Measurements from ENCODE around the gene ABCC6.
"Not testable (repeated sequence)": the region's sequence is repeated elsewhere in the genome, so short reads cannot be mapped to it uniquely, and the experiment has no call there.

Gene ABCC6

DNA sequence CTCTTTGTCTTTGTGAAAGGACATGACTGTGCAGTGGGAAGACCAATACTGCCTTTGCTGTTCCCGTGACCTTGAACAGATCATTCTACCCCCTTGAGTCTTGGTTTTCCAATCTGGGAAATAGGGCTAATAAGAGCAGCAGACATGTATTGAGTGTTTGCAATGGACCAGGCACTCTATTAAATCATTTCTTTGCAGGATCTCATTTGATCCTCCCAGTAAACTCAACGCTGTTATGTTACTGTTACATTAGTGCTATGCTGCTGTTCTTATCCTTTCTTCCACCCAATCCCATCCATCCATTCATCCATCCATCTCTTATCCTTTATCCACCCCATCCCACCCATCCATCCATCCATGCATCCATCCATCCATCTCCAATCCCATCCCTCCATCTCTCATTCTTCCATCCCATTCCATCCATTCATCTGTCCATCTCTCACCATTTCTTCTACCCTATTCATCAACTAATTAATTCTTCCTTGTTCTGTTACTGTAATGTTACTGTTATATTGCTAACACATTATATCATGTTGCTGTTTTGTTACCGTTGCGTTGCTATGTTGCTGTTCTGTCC, 65.1 kb downstream of the ABCC6 start:
- DNase-seq = no peak

DNA sequence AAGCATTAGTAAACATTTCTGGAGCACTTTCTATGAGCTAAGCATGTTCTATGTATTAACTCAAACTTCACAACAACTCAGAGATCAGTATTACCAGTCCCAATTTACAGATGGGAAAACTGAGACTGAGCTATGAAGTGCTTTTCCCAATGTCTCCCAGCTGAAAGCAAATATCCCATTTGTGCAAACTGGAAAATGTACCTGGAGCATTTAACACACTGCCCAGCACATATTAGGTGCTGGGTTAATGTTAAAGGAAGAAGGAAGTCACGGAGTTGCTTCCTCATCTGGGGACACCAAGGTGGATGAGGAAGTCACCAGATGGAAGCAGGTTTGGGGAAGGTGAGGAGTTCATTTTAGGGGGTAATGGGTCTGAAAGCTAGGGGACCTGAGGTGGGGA, 66.1 kb downstream of the ABCC6 start:
- no peak for DNase-seq

DNA sequence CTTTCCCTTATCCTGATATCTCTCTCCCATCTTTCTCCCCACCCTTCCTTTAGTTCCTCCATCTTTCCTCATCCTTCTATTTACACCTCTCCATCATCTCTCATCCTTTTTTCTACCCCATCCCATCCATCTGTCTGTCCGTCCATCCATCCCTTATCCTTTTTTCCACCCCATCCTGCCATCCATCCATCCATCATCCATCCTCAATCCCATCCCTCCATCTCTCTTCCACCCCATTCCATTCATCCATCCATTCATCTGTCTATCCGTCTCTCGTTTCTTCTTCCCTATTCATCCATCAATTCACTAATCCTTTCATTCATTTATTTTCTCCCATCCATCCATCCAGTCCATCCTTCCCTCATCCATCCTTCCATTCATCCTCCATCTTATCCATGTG, 68.1 kb downstream of the ABCC6 start:
- DNase-seq = no peak

DNA sequence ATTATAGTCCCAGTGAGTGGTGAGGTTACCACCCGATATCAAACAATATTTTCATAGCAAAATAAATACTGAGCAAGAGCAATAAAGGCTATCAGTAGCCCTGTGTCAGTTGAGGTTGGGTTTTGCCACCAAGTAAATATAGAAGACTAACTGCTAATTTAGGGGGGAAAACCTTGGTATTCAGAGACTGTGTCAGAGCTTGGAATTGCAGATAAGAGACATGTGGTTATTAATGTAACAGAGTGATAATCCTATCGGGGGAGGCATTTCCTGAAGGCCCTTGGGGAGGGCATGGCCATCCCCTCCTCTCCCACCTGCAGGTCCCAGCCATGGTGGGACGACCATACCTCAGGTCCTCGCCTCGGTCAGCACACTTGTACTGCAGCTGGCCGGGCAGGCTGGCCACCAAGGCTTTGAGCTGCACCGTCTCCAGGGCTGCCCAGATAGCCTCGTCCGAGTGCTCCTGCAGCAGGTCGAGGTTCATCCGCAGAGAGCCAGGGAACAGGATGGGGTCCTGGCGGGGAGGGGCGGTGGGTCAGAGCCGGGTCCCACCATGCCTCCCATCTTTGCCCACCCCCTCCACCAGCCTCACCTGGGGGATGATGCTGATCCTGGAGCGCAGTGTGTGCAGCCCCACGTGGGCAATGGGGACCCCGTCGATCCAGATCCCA, 68.9 kb downstream of the ABCC6 start:
- no peak for DNase-seq

DNA sequence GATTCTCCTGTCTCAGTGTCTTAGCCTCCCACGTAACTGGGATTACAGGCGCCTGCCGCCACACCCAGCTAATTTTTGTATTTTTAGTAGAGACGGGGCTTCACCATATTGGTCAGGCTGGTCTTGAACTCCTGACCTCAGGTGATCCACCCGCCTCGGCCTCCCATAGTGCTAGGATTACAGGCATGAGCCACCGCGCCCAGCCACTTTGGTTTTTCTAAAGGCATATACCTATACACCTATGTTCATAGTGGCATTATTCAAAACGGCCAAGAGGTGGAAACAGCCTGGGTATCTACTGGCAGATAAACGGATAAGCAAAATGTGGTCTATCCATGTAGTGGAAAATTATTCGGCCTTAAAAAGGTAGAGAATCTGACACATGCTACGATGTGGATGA, 70.3 kb downstream of the ABCC6 start:
- not testable (repeated sequence) for DNase-seq

DNA sequence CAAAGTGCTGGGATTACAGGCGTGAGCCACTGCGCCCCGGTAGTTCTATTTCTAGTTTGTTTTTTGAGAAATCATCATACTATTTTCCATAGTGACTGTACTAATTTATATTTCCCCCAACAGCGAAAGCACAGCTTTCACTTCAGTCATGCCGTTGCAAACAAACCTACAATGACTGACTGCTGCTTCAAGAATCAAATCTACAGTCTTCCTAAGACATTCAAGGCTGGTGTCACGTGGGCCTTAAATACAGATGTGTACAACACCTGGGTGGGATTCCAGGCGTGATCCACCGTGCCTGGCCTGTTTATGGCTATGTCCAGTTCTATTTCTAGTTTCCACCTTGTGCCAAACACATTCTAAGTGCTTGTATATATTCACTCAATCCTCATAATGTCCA, 72.0 kb downstream of the ABCC6 start:
- DNase-seq = no peak

DNA sequence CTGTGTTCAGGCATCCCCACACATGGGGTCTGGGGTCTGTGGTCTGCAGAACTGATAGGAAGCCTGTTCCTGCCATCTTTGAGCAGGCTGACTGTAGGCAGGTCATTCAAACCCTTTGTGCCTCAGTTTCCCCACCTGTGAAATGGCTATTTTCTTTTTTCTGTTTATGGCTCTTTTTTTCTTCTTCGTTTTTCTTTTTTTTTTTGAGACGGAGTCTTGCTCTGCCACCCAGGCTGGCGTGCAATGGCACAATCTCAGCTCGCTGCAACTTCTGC, 72.5 kb downstream of the ABCC6 start:
- no peak for DNase-seq

DNA sequence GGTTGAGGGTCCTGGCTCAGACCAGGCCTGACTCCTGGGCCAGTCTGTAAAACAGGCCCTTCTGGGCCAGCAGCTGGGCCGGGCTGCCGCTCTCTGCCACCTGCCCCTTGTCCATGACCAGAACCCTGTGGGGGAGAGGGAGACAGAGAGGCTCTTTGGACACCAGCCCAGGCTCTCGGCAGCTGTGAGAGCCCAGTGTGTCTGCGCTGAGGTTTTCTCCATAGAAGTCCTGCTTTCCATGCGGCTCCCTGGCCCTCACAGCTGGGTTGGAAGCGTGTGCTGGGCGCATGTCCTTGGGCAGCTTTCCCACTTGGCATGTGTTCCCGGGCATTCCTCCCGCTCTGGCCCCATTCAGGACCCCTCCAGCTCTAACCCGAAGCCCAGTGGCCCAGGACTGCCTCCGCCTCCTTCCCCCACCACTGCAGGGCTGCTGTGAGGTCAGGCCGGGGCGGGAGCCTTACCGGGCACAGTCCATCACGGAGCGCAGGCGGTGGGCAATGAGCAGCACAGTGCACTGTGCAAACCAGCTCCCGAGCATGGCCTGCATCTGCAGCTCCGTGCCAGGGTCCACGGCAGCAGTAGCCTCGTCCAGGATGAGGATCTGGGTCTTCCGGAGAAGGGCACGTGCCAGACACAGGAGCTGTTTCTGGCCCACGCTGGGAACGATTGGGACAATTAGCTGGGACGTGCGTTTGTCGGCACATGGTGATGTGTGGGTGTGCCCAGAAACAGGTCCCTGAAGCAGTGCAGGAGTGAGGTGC, 73.0 kb downstream of the ABCC6 start:
- no peak for DNase-seq

DNA sequence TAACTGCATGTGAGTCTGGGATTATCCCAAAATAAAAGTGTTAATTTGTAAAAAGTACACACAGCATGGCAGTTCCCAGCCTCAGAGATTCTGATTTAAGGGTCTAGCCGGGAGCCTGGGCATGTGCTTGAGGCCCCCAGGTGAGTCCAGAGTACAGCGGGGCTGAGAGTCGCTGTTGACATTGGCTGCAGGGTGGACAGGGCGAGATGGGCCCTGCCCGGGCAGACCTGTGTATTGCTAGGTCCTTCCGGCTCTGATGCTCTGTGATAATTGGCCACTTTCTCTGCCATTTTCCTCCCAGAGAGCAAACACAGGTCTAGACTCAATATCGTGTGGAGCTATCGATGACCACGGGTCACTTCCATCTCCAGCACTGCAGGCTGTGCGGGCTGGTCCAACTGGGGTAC, 73.6 kb downstream of the ABCC6 start:
- no peak for DNase-seq

DNA sequence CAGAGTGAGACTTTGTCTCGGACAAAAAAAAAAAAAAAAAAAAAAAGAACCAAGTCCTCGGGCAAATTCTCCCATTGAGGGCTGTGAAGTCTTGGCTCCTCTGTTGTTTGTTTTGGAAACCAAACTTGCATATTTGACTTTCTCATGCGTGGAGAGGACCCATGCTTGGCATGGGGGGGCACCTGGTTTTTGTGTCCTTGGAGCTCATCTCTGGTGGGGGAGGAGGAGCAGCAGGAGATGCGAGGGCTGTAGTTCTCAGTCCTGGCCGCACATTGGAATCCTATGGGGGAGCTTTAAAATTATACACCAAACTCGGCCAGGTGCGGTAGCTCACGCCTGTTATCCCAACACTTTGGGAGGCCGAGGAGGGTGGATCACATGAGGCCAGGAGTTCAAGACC, 74.5 kb downstream of the ABCC6 start:
- no peak for DNase-seq

DNA sequence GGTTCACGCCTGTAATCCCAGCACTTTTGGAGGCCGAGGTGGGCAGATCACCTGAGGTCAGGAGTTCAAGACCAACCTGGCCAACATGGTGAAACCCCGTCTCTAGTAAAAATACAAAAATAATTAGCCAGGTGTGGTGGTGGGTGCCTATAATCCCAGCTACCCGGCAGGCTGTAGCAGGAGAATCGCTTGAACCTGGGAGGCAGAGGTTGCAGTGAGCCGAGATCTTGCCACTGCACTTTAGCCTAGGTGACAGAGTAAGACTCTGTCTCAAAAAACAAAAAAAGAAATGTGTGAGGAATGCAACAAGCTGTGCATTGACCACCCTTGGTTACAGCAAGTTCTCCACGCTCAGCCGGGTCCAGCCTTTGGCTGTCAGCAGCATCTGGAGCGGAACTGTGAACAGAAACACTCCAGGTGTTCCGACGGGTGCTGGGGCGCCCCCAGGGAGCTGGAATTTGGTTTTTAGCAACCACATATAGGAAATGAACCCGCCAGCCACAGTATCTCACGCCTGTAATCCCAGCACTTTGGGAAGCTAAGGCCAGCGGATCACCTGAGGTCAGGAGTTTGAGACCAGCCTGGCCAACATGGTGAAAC, 75.2 kb downstream of the ABCC6 start:
- DNase-seq = not testable (repeated sequence)

DNA sequence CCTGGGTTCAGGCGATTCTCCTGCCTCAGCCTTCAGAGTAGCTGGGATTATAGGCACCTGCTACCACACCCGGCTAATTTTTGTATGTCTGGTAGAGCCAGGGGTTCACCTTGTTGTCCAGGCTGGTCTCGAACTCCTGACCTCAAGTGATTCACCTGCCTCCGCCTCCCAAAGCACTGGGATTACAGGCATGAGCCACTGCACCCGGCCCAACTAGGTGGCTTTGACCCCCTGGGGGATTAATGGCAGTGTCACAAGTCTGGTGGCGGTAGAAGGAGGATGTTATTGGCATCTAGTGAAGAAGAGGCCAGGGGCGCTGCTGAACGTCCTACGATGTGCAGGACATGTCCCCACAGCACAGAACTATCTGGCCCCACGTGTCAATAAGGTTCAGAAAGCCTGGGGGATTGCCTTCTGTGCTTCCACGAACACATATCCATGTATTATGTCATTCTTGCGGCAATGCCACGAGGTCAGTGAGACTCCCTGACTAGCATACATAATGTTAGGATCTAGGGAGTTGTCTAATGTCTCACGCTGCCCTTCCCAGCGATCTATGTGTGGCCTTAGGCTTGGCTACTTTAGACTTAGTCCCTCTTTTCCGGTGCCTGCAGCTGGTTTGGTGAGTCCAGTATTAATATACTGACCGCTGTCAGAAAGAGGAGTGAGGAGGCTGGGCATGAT, 75.8 kb downstream of the ABCC6 start:
- no peak for DNase-seq

DNA sequence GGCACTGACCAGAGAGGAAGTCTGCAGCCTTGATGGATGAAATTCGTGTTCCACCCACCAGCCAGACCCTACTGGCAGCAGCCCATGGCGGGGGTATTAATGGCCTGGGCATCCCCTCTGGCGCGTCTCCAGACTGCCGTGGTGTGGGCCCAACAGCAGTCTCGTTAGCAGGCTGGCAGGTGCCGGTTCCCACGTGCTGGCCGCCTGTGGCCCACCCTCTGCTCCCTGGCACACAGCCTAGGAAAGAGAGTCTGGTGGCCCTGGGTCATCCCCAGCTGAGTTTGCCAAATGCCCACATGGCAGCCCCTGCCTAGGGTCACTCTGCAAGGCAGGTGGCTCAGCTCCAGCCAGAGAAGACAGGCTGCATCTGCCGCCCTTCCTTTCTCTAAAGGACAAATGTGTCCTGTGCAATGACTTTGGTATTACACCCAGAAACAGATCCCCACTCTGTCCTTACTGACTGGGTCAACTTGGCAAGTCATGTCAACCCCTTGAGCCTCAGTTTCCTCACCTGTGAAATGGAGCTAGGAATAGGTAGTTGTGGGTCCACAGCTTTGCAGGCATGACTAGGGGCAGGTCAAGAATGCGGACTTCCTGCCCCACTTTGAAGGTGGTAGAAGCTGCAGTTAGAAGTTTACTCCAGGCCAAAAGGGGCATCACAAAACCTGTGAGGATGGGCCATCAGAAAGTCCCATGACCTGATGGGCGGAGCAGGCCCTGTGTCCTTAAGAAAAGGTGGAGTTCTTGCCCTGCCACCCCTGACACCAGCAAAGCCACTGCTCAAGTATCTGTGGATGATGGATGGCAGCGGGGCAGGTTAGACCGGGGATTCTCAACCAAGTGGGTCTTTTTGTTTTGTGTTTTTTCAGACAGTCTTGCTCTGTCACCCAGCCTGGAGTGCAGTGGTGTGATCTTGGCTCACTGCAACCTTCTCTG, 76.6 kb downstream of the ABCC6 start:
- DNase-seq = no peak

DNA sequence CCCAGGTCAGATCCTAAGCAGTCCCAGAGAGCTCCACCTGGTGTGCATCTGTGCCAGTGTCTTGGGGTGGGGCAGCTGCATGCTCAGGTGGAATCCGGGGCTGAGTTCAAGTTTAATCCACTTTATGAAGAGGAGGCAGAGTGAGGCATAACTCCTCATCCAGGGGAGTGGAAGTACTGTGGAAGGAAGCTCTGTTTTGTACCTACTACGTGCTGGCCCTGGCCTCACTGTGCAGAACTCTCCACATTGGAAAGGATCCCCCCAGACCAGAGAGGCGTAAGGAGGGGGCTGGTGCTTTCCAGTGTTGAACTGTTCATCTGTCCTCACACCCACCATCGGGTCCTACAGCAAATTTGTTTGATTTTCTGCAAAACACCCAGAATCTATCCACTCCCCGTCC, 78.0 kb downstream of the ABCC6 start:
- no peak for DNase-seq

DNA sequence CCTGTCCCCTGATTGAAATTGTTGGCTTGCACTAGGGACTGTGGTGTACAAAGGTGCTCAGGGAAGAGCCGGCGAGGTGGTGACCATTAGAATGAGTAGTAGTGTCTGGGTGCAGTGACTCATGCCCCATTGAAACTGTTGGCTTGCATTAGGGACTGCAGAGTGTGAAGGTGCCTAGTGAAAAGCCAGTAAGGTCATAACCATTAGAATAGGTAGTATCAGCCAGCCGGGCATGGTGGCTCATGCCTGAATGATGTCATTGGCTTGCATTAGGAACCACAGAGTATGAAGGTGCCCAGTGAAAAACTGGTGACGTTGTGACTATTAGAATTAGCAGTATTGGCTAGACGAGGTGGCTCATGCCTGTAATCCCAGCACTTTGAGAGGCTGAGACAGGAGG, 78.9 kb downstream of the ABCC6 start:
- no peak for DNase-seq

DNA sequence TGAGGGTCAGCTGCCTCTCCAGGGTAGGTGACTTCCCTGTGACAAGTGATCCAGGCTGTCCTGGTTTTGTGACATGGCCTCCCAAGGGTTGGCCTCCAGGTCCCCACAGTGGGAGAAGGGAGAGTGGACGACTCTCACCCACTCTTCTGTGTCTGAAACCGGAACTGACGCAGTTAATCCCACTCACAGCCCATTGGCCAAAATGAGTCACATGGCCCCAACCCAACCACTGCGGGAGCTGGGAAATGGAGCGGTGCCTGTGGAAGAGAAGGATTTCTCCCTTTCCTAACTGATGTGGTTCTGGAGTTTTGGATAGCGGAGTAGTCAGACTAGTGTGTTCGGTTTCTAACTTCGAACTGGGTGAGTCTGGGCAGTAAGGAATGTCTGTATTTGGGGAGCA, 79.4 kb downstream of the ABCC6 start:
- DNase-seq = no peak

DNA sequence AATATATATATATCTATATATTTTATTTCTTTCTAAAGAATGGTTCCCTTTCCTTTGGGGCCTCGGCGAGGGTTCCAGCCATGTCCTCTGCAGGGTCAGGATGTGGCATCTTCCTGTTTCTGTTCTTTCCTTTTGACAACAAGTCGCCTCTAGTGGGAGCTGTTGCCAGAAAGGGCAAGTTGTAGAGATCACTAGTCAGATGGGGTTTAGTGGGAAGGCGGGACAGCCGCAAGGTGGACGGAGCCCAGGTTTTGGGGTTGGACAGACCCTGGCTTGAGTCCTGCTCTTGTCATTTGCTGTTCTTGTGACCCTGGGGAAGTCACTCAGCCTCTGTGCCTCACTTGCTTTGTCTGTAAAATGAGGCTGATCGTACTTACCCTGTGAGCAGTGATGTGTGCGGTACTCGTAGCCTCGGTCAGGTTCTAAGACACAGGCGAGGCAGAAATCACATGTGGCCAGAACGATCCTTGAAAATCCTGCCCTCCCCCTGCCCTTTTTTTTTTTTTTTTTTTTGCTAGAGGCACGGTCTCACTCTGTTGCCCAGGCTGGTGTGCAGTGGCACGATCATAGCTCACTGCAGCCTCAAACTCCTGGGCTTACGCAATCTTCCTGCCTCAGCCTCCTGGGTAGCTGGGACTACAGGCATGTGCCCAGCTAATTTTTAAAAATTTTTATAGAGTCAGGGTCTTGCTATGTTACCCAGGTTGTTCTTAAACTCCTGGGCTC, 80.1 kb downstream of the ABCC6 start:
- DNase-seq = peak; percentile 48

DNA sequence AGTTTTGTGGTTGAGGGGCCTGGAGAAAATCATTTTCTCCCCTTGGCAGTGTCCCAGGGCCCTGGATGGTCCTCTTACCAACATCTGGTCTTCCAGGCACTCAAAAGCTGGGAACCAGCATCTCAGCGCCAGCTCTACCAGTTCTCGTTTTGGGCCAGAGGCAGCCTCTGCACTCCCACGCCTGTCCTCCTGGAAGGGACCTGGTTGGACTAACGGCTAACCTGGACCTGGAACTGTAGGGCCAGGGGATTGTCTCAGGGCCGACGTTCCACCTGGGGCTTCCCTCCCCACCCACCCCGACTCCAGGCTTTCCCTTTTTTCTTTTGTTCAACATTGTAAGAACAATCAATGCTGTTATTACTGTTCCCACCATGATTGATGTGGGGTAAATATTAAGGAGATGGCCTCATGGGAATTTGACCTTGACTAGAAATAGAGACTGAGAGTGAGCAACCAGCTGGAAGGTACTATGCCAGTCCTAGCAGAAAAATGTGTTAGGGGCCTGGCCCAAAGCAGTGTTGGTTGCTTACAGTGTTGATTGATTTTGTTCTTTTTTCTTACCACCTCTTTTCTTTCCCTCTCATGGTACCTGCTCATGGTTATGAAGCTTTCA, 81.4 kb downstream of the ABCC6 start:
- no peak for DNase-seq

DNA sequence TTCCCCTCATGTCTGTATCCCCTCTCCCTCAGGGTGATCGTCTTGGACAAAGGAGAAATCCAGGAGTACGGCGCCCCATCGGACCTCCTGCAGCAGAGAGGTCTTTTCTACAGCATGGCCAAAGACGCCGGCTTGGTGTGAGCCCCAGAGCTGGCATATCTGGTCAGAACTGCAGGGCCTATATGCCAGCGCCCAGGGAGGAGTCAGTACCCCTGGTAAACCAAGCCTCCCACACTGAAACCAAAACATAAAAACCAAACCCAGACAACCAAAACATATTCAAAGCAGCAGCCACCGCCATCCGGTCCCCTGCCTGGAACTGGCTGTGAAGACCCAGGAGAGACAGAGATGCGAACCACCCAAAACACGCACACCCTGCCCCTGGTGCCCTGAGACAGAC, 82.2 kb downstream of the ABCC6 start:
- no peak for DNase-seq

DNA sequence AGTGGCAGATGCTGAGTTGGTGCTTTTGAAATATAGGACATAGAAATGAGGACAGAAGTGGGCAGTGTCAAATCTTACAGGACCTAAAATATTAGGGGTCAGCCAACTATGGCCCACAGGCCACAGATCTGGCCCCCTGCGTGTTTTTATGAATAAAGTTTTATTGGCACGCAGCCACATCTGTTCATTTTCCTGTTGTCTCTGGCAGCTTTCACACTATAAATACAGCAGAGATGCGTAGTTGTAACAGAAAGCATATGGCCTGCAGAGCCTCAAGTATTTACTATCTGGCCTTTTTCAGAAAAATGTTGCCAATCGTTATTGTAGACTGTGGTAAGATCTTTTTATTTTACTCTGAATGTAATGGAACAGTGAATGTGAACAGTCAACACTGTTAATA, 82.8 kb downstream of the ABCC6 start:
- no peak for DNase-seq

DNA sequence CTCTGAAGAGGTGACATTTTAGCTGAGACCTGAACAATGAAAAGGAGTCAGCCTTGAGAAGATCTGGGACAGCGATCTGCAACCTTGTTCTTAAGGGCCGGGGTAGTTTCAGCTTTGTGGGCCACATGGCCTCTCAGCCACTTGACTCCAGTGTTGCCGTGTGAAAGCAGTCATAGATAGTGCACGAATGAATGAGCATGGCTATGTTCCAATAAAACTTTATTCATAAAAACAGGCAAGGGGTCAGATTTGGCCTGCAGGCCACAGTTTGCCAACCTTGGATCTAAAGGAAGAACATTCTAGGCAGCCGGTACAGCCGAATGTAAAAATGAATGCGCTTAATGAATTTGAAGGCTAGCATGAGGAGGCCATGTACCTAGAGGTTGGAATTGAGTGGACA, 83.5 kb downstream of the ABCC6 start:
- no peak for DNase-seq

Data from suppressor macrophage treated with lipopolysaccharide for 4 hours (primary cell).